GM18517 (cell line): Measurements from ENCODE around the gene SAFB.

ENCODE experiments used
- ATAC-seq: cut with Tn5 transposase; IDR thresholded peaks from one replicate; pipeline ENCODE4 v1.9.1; 2021; ENCODE audit warnings: mild to moderate bottlenecking, moderate library complexity; ENCODE audit not compliant: unreplicated experiment

The SAFB gene

GRCh38 chr19:5622465-5623396 lies at the start of gene SAFB, which contains the start of gene SAFB2:
Gene SAFB (plus strand): TSS chr19:5623083. CDS start chr19:5623206, 123 bp downstream.
Gene SAFB2 (minus strand): TSS chr19:5622776. CDS start chr19:5622715, 61 bp downstream.
- peak; percentile 81 for ATAC-seq

- ATAC-seq: no peak
Observed at GRCh38 chr19:5575590-5575989, 47.3 kb upstream of the SAFB start.

GRCh38 chr19:5578097-5578846 lies 44.6 kb upstream of the SAFB start:
- no peak for ATAC-seq

- ATAC-seq: no peak
Observed at GRCh38 chr19:5579286-5579685, 43.6 kb upstream of the SAFB start.

- no peak for ATAC-seq
Observed at GRCh38 chr19:5579697-5580096, 43.2 kb upstream of the SAFB start.

GRCh38 chr19:5580161-5580571 lies 42.7 kb upstream of the SAFB start:
- ATAC-seq: no peak

- no peak for ATAC-seq
Observed at GRCh38 chr19:5585461-5586299, 37.2 kb upstream of the SAFB start.

GRCh38 chr19:5586300-5587070 lies 36.4 kb upstream of the SAFB start:
- no peak for ATAC-seq

- ATAC-seq: no peak
Observed at GRCh38 chr19:5587071-5587455, 35.8 kb upstream of the SAFB start.

GRCh38 chr19:5587661-5588060 lies 35.2 kb upstream of the SAFB start:
- ATAC-seq: no peak

- ATAC-seq: no peak
Observed at GRCh38 chr19:5588441-5588840, 34.4 kb upstream of the SAFB start.

- no peak for ATAC-seq
Observed at GRCh38 chr19:5588906-5589676, 33.8 kb upstream of the SAFB start.

- ATAC-seq: no peak
Observed at GRCh38 chr19:5590151-5590864, 32.6 kb upstream of the SAFB start.

- no peak for ATAC-seq
Observed at GRCh38 chr19:5590865-5591154, 32.1 kb upstream of the SAFB start.

- ATAC-seq: no peak
Observed at GRCh38 chr19:5591476-5591875, 31.4 kb upstream of the SAFB start.

- ATAC-seq: no peak
Observed at GRCh38 chr19:5592531-5593342, 30.1 kb upstream of the SAFB start.

GRCh38 chr19:5593343-5594255 lies 29.3 kb upstream of the SAFB start:
- no peak for ATAC-seq
